ENCODE data around the gene LRRC8D.

- TF ChIP-seq CTCF (IDR thresholded peaks at IDR 0.05) (no peak), POLR2A (IDR thresholded peaks at IDR 0.05) (no peak)
Measured at GRCh38 chr1:89918794-89919155, 97.9 kb downstream of the LRRC8D start.
